NCI-H69 (cell line): ENCODE measurements around the gene GYS1.

Experiments
- DNase-seq: peaks from one replicate; lab custom pipeline; 2025; lab: John Stamatoyannopoulos, UW

GYS1 gene

GRCh38 chr19:48988860-48989259 lies 4.2 kb downstream of the GYS1 start:
- DNase-seq: no peak

GRCh38 chr19:48988286-48988685 lies 4.8 kb downstream of the GYS1 start:
- no peak for DNase-seq

GRCh38 chr19:48987323-48987722 lies 5.8 kb downstream of the GYS1 start:
- DNase-seq: no peak

- no peak for DNase-seq
These were observed 6.9 kb downstream of the GYS1 start for GRCh38 chr19:48986211-48986610.

- DNase-seq: no peak
These were observed 7.4 kb downstream of the GYS1 start for GRCh38 chr19:48985711-48986110.

- DNase-seq: no peak
These were observed 10.8 kb downstream of the GYS1 start for GRCh38 chr19:48982280-48982679.

- DNase-seq: no peak
These were observed 16.0 kb downstream of the GYS1 start for GRCh38 chr19:48977061-48977460.

GRCh38 chr19:48975947-48976847 lies 16.9 kb downstream of the GYS1 start:
- DNase-seq: peak; percentile 47

- DNase-seq: peak; percentile 65
These were observed 22.1 kb downstream of the GYS1 start for GRCh38 chr19:48970923-48971395.

GRCh38 chr19:48970139-48970766 lies 22.9 kb downstream of the GYS1 start:
- no peak for DNase-seq

- DNase-seq: peak; percentile 57
These were observed 23.6 kb downstream of the GYS1 start for GRCh38 chr19:48969276-48970138.

- DNase-seq: no peak
These were observed 24.3 kb downstream of the GYS1 start for GRCh38 chr19:48968813-48969218.

GRCh38 chr19:48968179-48968661 lies 24.9 kb downstream of the GYS1 start:
- no peak for DNase-seq

GRCh38 chr19:48967346-48968178 lies 25.5 kb downstream of the GYS1 start:
- DNase-seq: no peak

GRCh38 chr19:48966541-48967345 lies 26.4 kb downstream of the GYS1 start:
- peak; percentile 13 for DNase-seq

GRCh38 chr19:48965806-48966540 lies 27.1 kb downstream of the GYS1 start:
- DNase-seq: peak; percentile 94

GRCh38 chr19:48965040-48965805 lies 27.9 kb downstream of the GYS1 start, which contains the start of gene FTL:
Gene FTL, plus strand, starts transcription at chr19:48965309. Its CDS starts 199 bp downstream, at chr19:48965508.
- peak; percentile 97 for DNase-seq

- peak; percentile 61 for DNase-seq
These were observed 28.7 kb downstream of the GYS1 start for GRCh38 chr19:48964205-48965039.
